HG02938 (cell line): ENCODE measurements around the gene BTK.
"Not testable (repeated sequence)": the region's sequence is repeated elsewhere in the genome, so short reads cannot be mapped to it uniquely, and the experiment has no call there.

Experiments
- ATAC-seq: cut with Tn5 transposase; IDR thresholded peaks from one replicate; pipeline ENCODE4 v1.9.1; 2021; ENCODE audit warnings: mild to moderate bottlenecking, moderate library complexity; ENCODE audit not compliant: unreplicated experiment

BTK gene

GRCh38 chrX:101347859-101348451 is 38.0 kb downstream of the BTK start:
- ATAC-seq, result peak; percentile 19

- no peak for ATAC-seq
Measured at GRCh38 chrX:101337776-101338271, 48.2 kb downstream of the BTK start.

GRCh38 chrX:101334310-101334709 is 51.7 kb downstream of the BTK start:
- ATAC-seq, result not testable (repeated sequence)

DNA sequence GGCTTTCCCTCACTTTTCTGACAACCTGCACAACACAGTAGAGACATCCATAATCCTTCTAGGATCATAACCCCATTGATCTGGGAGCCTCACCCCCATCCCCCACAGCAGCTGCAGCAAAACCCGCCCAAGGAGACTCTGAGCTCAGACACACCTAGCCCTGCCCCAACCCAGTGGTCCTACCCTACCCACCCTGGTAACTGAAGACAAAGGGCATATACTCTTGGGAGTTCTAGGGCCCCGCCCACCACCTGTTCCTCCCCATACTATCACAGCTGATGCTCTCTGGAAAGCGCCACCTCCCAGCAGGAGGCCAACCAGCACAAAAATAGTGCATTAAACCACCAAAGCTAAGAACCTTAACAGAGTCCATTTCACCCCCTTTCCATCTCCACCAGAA is 59.4 kb downstream of the BTK start:
- not testable (repeated sequence) for ATAC-seq

GRCh38 chrX:101303790-101304189 is 82.2 kb downstream of the BTK start:
- ATAC-seq, result no peak
